ENCODE data around the gene PCP4L1. TPM values are rescaled to one million over a fixed set of nuclear protein-coding genes. Genes with fewer than 3 reads are reported as not detected.
"Not testable (repeated sequence)": the region's sequence is repeated elsewhere in the genome, so short reads cannot be mapped to it uniquely, and the experiment has no call there.

The PCP4L1 gene
- total and polyA plus RNA-seq, 9 donors = 0.69 to 20.2 (median 2.6) TPM

- 81 to 86% (median 82%) methylated on average over 4 of the region's 4 CpGs for WGBS, 3 donors
- TF ChIP-seq POLR2A (IDR thresholded peaks at IDR 0.05) = no peak
- TF ChIP-seq EP300 (IDR thresholded peaks at IDR 0.05) = no peak
- TF ChIP-seq CTCF (IDR thresholded peaks at IDR 0.05) = no peak
- no peaks in the 10 kb centered on the region for H3K9me3 ChIP-seq
- H3K27ac ChIP-seq = no peak overlapping the region
- no peaks in the 10 kb centered on the region for H3K36me3 ChIP-seq
- H3K4me1 ChIP-seq (ENCODE audit: insufficient read depth) = peaks cover 7% of the 10 kb centered on the region
- H3K4me3 ChIP-seq = no peak overlapping the region
- intact Hi-C loops (cut with DNase I) = no loop called here
- H3K27me3 ChIP-seq = no peaks in the 10 kb centered on the region
- no peak for DNase-seq
Measured at GRCh38 chr1:161311595-161312181, 53.1 kb downstream of the PCP4L1 start.

- H3K4me1 ChIP-seq (ENCODE audit: insufficient read depth) = peaks cover 7% of the 10 kb centered on the region
- H3K27ac ChIP-seq = peak overlapping the region; percentile 76 to 77
- TF ChIP-seq POLR2A (IDR thresholded peaks at IDR 0.05) (no peak), CTCF (IDR thresholded peaks at IDR 0.05) (no peak), EP300 (IDR thresholded peaks at IDR 0.05) (no peak)
- H3K36me3 ChIP-seq = no peaks in the 10 kb centered on the region
- WGBS, 3 donors = 31 to 38% (median 38%) methylated on average over 28 of the region's 28 CpGs
- H3K9me3 ChIP-seq = no peaks in the 10 kb centered on the region
- intact Hi-C loops (cut with DNase I) = no loop called here
- no peaks in the 10 kb centered on the region for H3K27me3 ChIP-seq
- DNase-seq = peak in 1 of 5 donors; percentile 28
- peak overlapping the region; percentile 72 for H3K4me3 ChIP-seq
Measured at GRCh38 chr1:161313554-161314200, 55.1 kb downstream of the PCP4L1 start.

- Histone ChIP-seq H3K9me3 (no peaks in the 10 kb centered on the region), H3K27ac (peak within 1 kb of the TSS; percentile 76 to 77), H3K4me1 (ENCODE audit: insufficient read depth) (peaks cover 8% of the 10 kb centered on the region), H3K4me3 (peak within 1 kb of the TSS; percentile 72), H3K36me3 (no peaks in the 10 kb centered on the region), H3K27me3 (no peaks in the 10 kb centered on the region)
- intact Hi-C loops (cut with DNase I) = no loop called here
- 0 to 1% (median 1%) methylated on average over 45 of the region's 45 CpGs for WGBS, 3 donors
- peak; percentile 86 for TF ChIP-seq POLR2A (IDR thresholded peaks at IDR 0.05)
- TF ChIP-seq EP300 (IDR thresholded peaks at IDR 0.05) = peak; percentile 23
- TF ChIP-seq CTCF (IDR thresholded peaks at IDR 0.05) = no peak
- DNase-seq = peak; percentile 85 to 92 (median 90)
Measured at GRCh38 chr1:161314201-161314981, 55.8 kb downstream of the PCP4L1 start, which contains the start of gene SDHC. SDHC (plus strand) TSS chr1:161314381; CDS start chr1:161314406, 25 bp downstream.

- H3K4me1 ChIP-seq (ENCODE audit: insufficient read depth); H3K27me3 ChIP-seq; H3K36me3 ChIP-seq; DNase-seq; H3K27ac ChIP-seq; H3K9me3 ChIP-seq; intact Hi-C loops (cut with DNase I); H3K4me3 ChIP-seq: not testable (repeated sequence)
- WGBS, 3 donors = 72 to 78% (median 75%) methylated on average over 17 of the region's 17 CpGs
Measured at GRCh38 chr1:161315841-161316674, 57.5 kb downstream of the PCP4L1 start.

All from ovary (tissue), 9 donors.